ENCODE results near the gene ZMYM2.

Gene ZMYM2

GRCh38 chr13:20105161-20105689, 146.7 kb downstream of the ZMYM2 start:
- no peak for DNase-seq (ENCODE audit: low spot score)

DNA sequence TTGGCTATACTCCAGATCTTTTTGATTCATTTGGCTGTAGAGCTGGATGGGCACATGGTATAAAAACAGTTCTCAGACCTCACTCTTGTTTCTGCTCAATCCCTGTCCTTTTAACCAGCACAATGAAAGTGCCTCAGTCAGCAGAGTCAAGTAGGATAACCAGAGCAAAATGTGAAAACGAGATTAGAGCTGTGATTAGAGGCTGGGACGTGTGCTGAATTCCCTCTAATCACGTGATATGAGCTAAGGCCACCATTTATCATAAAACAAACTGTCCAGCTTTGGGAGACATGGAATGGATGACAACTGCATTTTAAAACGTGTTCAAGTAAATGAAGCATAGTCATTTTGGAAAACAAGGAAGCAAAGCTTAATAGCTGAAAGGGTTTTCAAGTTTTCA, 148.2 kb downstream of the ZMYM2 start:
- no peak for DNase-seq (ENCODE audit: low spot score)

DNA sequence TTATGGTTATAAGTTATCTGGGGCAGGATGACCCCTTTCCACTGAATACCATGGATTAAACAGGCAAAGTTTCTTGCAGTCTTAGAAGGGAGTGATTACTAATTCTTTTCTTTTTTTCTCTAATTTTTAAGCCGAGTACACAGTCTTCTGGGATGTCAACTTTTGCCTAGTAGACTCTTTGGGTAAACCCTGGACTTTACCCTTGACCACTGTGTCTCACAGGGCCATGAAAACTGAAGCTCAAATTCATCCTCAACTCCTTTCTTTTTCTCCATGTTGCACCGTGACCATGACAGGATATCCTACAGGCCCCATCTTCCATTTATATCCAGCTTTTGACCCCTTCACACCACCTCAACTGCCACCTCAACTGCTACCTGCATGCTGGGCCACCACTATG, 150.5 kb downstream of the ZMYM2 start:
- DNase-seq (ENCODE audit: low spot score): no peak

GRCh38 chr13:20114066-20114610, 155.6 kb downstream of the ZMYM2 start:
- no peak for DNase-seq (ENCODE audit: low spot score)

GRCh38 chr13:20116213-20116612, 157.7 kb downstream of the ZMYM2 start:
- no peak for DNase-seq (ENCODE audit: low spot score)

DNA sequence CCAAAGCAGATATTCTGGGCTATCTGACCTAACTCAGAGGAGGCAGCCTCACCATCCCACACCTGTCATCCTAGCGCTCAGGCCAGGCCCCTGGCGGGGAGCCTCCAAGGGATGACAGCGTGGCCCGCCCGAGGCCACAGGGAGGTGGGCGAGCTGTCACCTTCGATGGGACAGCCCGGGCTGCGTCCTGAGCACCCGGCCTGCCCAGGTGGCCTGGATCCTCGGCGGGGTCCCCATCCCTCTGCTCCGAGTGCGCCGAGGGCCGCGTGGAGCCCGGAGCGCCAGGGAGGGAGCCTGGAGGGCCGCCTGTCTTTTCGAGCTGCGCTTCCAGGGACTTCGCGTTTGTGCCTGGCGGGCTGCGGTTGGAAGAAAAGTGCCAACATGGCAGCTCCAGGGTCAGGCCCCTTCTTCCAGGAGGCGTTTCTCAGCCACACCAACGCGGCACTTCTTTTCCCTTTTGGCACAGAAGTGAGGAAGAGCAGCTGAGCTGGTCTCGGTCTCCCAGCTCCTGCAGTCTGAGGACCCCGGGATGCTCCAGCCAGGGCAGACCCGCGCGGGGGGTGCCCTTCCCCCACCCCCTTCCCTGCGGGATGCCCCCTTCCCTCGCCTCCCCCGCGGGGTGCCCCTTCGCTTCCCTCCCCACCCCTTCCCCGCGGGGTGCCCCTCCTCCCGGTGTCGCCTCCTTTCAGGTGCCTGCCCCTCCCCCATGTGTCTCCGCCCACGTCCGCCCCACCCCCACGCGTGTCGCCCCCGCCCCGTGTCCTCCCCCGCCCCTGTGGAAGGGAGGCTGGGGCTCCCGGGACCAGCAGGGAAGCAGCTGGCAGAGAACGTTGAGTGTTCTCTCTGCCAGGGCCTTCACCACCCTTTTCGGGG, 160.0 kb downstream of the ZMYM2 start:
- DNase-seq (ENCODE audit: low spot score): no peak

- DNase-seq (ENCODE audit: low spot score): no peak
Measured at GRCh38 chr13:20119960-20120359, 161.4 kb downstream of the ZMYM2 start.

- no peak for DNase-seq (ENCODE audit: low spot score)
Measured at GRCh38 chr13:20121159-20121525, 162.6 kb downstream of the ZMYM2 start.

- no peak for DNase-seq (ENCODE audit: low spot score)
Measured at GRCh38 chr13:20124303-20124702, 165.8 kb downstream of the ZMYM2 start.

GRCh38 chr13:20125129-20125782, 166.7 kb downstream of the ZMYM2 start:
- DNase-seq (ENCODE audit: low spot score): no peak

- no peak for DNase-seq (ENCODE audit: low spot score)
Measured at GRCh38 chr13:20125783-20126165, 167.2 kb downstream of the ZMYM2 start.

DNA sequence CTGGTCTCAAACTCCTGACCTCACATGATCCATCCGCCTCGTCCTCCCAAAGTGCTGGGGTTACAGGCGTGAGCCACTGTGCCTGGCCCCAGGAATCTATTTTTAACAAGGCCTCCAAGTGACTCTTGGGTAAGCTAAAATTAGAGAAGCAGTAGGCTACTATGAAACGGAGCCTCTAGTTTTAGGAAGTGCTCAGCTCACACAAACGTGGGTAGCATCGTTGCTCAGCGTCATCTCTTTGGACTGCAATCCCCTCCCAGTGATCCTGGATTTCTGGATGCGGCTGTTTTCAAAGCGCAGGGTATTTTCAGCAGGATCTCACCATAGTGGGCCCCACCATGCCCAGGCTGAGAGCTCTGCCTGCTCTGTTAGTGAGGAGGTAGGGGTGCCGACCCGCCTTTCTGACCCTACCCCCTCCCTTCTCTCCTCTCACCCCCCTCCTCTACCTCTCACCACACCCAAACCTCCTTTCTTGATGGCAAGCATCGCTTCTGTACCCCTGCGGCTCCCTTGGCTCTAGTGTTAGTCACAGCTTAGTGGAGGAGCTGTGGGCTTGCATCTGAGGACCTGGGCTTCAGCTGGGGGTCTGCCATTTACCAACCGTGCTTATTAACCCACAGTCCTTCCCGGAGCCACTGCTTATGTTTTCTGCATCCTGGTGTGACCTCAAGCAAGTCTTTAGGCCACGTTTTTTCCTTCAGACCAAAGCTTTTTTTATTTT, 168.2 kb downstream of the ZMYM2 start:
- DNase-seq (ENCODE audit: low spot score): no peak

DNA sequence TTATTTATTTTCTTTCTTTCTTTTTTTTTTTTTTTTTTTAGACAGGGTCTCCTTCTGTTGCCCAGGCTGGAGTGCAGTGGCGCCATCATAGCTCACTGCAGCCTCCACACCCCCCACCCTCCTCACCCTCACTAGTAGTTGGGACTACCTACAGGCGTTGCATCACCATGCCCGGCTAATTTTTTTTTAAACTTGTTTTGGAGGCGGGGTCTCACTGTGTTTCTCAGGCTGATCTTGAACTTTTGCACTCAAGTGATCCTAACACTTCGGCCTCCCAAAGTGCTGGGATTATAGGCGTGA, 168.7 kb downstream of the ZMYM2 start:
- no peak for DNase-seq (ENCODE audit: low spot score)

GRCh38 chr13:20127562-20128458, 169.3 kb downstream of the ZMYM2 start:
- DNase-seq (ENCODE audit: low spot score): no peak

DNA sequence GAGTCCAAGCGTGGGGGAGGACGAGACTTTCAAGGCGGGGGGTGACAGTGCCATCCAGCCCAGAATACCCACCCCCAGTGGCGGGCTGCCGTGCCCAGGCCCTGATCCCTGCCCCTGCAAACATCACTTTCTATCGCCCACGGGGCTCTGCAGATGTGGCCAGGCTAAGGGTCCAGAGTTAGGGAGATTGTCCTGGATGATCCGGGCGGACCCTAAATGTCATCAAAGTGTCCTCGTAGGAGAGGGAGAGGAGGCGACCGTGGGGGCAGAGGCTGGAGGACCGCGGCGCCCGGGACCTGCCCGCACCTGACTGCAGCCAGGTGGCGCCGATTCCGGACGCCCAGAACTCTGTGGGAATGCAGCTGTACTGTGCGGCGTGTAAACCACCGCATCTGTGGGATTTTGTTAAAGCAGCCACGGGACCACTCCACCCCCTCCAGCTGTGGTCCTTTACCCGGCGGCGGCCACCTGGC, 170.0 kb downstream of the ZMYM2 start:
- no peak for DNase-seq (ENCODE audit: low spot score)

DNA sequence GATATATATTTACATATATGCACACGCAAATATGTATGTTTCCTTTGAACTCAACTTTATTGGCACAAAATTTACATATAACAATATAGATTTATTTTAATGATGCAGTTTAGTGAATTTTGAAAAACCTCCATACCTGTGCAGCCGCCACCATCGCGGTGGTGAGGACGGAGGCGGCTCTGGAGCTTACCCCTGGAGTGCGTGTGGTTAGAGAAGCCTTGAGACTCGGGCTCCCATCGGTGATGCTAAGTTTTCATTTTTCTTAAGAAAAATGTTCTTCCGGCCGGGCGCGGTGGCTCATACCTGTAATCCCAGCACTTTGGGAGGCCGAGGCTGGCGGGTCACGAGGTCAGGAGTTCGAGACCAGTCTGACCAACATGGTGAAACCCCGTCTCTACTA, 170.5 kb downstream of the ZMYM2 start:
- DNase-seq (ENCODE audit: low spot score): no peak

DNA sequence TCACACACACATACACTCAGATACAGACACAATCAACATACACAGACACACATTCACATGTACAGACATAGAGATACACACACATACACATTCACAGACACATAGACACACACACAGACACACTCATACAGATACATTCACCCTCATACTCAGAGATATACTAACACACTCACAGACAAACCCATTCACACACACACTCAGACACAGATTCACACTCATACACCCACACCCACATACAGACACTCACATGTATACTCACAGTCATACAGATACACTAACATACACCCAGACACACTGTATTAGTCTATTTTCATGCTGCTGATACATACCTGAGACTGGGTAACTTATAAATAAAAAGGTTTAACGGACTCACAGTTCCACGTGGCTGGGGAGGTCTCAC, 171.5 kb downstream of the ZMYM2 start:
- DNase-seq (ENCODE audit: low spot score): no peak

- no peak for DNase-seq (ENCODE audit: low spot score)
Measured at GRCh38 chr13:20130652-20131051, 172.1 kb downstream of the ZMYM2 start.

DNA sequence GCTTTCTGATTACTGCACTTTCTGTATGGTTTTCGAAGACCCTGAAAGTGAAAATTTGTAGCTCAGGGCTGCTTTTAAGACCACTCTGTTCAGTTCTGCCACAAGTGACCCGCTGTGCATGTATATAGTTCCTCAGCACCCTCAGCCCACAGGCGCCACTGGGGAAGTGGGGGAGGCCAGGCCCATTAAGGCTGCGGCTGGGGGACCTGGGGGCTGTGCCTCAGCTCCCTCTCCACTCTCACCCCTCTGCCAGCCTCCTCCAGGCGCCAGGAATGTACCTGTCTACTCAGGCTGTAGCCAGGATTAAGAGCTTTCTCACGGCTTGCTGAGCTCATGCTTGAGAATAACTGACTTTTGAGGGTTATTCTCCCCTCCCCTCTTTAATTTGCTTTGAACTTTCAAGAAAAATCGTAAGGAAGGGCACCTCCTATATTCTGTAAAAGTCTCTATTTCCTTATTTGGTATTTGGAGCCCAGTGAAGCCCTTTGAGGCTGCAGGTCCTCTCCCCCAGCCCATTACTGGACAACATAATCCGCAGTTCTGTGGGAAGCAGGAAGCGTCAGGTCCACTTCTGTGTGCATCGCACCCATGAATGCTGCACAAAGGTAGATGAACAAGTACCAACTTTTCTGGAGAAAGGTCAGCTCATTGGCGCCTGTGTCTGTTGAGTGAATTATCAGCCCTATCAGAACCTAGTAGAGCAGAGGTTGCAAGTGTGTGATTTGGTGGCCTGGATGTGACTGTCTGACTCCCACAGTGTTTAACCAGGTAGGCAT, 172.7 kb downstream of the ZMYM2 start:
- no peak for DNase-seq (ENCODE audit: low spot score)

- no peak for DNase-seq (ENCODE audit: low spot score)
Measured at GRCh38 chr13:20132052-20132634, 173.6 kb downstream of the ZMYM2 start.

All from hematopoietic multipotent progenitor cell treated with erythropoietin and hydrocortisone succinate and interleukin-3 and kit ligand, for 15 days (in vitro differentiated cells).